Measurements from ENCODE around the gene PARS2.

The PARS2 gene

DNA sequence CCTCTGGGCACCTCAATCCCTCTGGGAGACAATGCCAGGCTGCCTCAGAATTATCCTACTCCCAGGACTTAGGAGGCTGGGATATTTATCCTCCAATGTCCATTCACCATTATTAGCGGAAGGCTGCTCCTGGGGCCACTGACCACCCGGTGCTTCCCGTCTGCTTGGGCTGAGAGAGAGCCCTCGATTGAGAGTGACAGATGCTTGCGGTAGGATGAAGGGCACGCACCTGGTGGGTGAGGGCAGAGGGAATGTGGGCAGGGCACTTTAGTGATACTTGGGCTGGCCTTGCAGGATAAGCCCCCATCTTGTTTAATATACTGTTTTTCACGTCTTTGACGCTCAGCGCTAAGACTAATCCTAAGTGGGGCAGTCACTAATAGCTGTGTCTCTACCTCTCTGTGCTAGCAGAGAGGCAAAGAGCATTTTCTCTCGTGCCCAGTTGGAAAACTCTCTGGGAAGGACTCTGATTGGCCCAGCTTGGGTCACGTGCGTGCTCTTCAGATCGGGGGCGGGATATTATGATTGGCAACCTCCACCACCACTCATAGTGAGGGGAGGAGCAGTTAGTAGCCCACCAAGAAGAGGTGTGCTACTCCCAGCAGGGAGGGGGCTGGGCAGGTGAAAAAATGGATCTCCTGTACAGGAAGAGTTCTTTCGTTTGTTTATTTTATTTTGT, 10.6 kb upstream of the PARS2 start:
- no peak for DNase-seq (ENCODE audit: low read depth in 2 of 2)

DNA sequence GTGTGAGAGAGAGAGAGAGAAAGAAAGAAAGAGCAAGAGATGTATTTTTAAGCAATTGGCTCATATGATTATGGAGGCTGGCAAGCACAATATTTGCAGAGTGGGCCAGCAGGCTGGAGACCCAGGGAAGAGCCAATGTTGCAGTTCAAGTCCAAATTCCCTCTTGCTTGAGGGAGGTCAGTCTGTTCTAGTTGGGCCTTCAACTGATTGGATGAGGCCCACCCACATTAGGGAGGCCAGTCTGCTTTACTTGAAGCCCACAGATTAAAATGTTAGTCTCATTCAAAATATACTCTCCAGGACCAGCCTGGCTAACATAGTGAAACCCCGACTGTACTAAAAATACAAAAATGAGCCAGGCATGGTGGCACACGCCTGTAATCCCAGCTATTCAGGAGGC, 8.6 kb upstream of the PARS2 start:
- no peak for DNase-seq (ENCODE audit: low read depth in 2 of 2)

DNA sequence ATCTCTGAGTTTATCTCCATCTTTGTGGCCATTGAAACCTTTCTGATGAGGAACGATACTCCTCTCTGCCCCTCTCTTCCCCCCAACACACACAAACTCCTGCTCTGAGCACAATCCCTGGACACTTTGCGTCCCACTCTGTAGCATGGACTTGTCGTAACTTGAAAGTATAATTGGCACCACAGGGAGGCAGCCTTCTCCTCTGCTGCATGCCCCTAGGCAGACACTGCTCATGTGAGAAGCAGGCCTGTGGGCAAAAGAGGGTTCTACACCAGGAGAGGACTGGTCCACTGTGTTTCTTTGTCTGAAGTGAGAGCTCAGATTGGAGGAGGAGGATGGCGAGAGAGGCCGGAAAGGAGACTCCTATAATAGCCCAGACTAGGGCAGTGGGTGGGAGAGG, 3.8 kb upstream of the PARS2 start:
- DNase-seq (ENCODE audit: low read depth in 2 of 2): no peak

DNA sequence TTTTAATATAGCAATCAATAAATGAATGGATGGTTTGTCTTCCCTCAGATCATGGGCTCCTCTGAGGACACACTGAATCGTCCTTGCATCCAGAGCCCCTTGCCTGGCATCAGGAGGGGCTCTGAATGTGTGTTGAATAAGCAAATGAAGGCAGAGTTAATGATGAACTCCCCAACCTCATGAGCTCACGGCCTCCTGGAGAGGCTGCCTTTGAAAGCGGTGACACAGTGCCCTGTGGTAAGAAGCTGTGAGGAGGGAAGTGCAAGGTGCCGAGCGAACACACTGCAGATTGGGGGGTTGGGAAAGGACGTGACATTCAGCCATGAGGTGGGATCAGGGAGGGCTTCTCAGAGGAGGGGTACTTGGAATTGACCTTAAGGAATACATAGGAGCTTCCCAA, 3.2 kb upstream of the PARS2 start:
- no peak for DNase-seq (ENCODE audit: low read depth in 2 of 2)

DNA sequence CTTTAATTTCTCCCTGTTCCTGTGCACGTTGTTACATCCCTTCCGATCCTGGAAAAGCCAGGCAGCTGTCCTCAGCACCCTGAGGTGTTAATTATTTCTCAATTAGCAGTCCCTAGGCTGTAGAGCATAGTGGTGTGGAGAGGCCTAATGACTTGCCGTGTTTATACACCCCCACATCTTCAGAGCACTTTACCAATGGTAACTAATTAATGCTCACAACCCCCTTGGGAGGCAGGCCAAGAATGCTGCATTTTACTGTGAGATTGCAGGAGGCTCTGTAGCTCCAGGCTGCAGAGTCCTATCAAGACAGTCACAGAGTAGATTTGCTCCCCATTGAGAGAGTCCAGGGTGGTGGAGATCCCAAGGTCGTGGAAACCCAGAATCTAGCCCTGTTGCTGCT, 2.4 kb upstream of the PARS2 start:
- no peak for DNase-seq (ENCODE audit: low read depth in 2 of 2)

DNA sequence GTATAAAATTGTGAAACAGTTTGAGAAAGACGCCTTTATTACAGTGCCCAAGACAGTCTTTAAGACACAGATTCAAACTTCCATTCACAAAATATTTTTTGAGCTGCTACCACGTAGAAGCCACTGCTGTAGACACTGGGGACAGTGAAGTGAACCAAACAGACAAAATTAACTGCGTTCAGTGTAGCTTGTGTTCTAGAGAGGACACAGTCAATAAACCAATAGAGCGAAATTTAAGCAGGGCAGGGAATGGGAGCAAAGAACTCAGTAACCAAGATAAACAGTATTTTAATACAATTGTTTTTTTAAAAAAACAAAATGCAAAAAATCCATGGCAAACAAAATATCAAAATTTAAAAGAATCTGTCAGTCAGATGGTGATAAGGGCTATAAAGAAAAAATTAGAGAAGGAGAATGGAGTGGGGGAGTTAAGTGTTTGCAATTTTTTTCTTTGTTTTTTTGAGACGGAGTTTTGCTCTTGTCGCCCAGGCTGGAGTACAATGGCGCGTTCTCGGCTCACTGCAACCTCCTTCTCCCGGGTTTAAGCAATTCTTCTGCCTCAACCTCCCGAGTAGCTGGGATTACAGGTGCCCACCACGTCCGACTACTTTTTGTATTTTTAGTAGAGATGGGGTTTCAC, 719 bp upstream of the PARS2 start:
- no peak for DNase-seq (ENCODE audit: low read depth in 2 of 2)

DNA sequence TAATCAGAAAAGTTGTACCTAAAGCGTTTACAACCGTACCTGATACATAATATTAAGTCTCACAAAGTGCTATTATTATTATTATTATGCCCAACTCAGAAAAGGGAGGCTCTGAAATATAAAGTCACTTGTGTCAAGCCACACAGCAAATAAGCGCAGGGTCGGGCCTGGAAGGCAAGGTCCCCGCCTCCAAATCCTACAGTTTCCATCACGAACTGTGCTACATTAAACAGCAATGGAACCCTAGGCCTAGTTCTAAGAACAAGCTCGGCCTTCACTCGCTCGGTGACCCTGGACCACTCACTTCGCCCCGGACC, 549 bp downstream of the PARS2 start:
- DNase-seq (ENCODE audit: low read depth in 2 of 2): no peak

DNA sequence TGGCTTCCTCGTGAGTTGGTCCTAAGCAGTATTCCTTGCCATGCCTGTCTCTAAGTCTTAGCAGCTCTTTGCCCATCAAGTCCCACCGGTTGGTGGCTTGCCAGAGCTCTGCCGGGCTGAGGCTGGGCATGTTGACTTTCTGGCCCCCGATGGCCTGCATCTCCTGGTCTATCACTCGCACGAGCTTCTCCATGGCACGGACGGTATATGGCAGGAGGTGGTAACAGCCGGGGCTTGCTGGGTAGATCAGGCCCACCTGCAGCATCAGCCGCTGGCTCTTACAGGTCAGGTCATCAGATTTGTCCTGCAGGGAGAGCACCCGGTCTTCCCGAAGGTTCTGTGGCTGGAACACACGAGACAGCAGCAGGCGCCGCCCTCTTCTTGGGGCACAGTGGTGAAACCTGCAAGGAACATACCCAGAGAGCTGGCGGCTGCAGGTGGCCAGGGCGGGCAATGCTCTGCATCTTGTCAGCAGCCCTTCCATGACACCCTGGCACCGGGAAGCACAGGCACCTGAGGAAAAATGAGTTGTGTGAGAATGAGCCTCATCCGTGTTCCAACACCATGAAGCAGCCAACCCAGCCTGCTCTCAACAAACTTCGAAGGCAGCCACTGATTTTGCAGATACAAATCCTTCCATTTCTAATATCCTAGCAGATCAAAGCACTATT, 5.5 kb downstream of the PARS2 start:
- no peak for DNase-seq (ENCODE audit: low read depth in 2 of 2)

DNA sequence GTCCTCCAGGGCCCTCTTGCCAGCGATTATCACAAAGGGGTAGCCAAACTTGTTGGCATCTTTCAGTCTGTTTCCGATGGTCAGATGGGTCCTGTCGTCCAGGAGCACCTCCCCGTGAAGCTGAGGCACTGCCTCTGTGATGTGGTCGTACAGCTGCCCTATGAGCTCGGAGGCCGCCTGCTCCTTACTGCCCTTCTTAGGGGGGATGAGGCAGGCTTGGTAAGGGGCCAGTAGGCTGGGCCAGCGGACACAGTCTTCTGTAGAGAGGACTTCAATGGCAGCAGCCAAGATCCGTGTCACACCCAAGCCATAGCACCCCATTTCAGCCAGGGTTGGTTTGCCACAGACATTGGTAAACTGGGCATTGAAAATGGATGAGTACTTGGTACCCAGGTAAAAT, 6.5 kb downstream of the PARS2 start:
- DNase-seq (ENCODE audit: low read depth in 2 of 2): no peak

DNA sequence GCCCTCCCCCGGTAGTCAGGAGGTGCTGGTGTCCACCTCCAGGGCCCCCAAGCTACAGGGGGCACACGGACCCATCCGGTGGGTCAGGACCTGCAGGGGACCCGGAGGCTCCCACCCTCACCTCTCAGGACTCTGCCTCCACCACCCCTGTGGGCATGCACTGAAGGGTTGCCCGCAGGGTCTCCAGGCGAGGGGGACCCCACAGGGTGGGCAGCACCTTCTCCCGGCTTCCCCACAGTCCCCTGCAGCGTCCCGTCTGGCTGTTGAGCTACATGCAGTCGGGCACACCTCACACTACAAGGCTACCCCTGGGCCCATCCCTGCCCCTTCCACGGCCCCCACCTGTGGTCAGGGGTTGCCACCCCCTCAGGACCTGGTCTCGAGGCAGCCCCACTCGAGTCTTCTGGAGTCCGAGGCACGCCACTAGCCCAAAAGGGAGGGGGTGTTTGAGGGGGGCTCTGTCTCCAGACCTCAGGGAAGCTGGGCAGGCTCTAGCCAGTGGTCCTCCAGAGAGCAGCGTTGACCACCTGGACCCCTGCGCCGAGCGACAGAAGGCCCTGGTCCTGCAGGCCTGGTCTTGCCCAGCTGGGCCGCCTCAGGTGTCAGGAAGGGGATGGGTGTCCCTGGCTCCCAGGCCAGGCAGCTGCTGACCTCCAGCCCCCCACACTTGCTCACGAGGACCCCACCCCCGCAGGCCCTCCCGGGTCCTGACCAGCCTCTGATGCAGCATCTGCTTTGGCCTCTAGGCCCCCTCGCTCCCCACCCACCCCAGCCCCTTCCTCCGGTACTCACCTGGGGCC, 9.6 kb downstream of the PARS2 start:
- DNase-seq (ENCODE audit: low read depth in 2 of 2): no peak

DNA sequence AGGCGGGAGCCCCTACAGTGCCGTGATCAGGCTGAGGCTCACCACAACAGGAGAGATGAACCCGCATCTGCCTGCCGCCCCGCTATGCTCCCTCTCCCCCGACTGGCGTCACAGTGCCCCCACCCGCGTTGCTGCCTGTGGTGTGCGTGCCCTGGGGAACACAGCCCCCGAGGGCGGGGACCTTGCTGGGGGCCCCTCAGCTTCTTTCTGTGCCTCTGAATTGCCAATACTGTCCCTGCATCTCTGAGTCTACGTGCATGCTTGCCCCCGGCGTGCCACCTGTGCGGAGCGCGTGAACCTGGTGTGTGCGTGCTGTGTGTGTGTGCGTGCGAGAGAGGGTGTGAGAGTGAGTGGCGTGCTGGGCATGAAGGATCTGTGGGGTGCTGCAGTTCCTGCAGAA, 10.3 kb downstream of the PARS2 start:
- DNase-seq (ENCODE audit: low read depth in 2 of 2): no peak

DNA sequence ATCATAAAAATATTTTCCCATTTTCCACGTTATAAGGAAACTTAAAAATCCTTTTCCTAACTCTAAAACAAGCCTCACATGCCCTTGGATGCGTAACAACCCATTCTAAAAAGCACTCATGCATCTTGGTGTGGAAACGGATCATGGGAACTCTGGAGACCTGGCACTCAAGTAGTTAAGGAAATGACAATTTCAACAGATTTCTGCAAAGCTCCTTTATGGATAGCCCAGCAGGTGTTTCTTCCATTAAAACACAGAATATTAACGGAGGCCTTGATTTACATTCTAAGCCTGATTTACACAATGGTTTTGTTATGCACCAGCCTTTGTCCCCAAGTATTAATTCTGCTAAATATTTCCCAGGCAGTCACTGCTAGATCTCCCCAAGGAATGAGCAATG, 12.9 kb downstream of the PARS2 start:
- DNase-seq (ENCODE audit: low read depth in 2 of 2): no peak

DNA sequence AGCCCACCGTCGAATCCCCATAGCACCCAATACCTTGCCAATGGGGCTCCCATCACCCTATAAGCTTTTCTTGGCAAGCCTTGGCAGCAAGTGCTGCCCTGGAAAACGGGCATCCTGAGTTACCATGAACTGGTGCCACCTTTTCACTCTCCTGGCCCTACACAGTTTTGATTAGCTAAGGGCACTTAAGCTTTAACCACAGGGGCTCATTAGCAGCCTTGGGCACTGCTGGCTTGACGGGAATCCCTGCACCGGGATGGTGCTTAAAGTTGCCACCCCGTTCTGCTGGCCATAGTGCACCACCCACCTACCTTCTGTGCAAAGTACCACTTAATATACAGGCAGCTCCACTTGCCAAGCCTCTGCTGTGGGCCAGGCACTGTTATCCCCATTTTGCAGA, 13.7 kb downstream of the PARS2 start:
- no peak for DNase-seq (ENCODE audit: low read depth in 2 of 2)

DNA sequence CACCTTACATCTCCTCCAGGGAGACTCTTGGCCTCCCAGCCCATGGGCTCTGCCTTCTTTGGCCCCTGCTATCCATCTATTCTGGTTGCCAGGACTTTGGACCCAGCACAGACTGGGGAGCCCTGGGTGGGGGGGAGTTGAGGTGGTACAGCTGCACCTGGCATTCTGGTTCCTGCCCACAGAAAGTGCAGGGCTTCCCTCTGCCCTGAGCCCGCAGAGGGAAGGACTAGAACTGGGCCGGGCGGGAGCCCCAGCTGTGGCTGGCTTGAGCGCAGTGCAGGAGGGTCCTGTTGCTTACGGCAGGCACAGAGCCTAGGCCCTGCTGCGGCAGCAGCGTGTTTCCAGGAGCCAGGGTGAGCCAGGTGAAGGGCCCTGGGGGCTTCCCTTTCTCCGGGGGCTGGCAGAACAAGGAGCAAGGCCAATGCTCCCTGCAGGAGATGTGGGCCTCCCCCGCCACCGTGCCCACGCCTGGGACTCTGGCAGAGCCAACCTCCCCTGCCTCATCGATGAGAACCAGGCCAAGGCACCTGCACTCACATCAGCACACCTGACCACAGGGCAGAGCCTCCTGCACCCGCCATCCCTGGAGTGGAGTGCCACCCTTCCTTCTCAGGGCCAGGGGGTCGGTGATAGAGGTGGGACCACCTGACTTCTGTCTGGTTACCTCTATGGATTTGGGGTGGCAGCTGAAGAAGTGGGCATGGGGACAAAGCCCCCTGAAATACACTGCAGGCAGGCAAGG, 16.1 kb downstream of the PARS2 start:
- no peak for DNase-seq (ENCODE audit: low read depth in 2 of 2)

DNA sequence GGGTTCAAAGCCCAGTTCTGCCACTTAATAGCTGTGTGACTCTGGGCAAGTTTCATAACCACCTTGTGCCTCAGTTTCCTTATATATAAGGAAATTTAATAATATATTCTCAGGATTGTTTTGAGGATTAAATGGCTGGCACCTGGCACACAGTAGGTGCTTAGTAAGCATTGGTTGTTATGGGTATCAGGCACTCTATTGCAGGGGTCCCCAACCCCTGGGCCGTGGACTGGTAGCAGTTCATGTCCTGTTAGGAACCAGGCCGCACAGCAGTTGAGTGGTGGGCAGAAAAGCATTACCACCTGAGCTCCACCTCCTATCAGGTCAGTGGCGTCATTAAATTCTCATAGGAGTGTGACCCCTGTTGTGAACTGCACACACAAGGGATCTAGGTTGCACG, 18.5 kb downstream of the PARS2 start:
- DNase-seq (ENCODE audit: low read depth in 2 of 2): no peak

DNA sequence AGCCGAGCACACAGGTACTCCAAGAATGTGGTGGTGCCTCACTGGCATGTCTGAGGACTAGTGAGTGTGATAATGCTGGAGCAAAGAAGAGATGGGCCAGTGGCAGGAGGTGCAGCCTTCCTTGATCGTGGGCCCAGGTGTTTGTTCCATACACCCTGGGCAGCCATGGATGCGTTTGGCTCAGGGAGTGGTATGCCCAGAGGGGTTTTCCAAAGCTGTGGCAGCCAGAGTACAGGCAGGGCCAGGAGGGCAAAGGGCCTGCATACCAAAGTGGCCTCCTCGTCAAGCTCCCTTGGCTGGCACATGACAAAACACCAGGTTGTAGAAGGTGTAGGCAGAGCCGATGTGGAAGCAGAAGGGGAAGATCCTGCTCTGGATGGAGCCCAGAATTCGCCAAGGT, 19.0 kb downstream of the PARS2 start:
- no peak for DNase-seq (ENCODE audit: low read depth in 2 of 2)

DNA sequence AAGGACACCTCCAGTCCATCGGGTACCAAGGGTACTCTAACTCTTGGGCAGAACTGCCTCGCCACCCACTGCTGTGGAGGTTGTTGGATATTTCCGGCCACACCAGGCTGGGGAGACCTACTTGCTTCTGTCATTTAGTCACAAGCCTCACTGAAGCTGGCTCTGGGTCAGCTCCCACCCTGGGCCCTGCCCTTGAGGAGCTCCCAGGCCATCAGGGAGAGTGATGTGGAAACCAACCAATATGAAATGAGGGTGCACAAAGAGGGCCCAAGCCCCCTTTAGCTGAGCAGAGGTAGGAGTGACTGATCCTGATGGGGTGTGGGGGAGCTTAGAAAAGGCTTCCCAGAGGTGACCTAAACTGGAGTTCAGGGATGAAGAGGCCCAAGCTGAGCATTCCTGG, 19.6 kb downstream of the PARS2 start:
- no peak for DNase-seq (ENCODE audit: low read depth in 2 of 2)

DNA sequence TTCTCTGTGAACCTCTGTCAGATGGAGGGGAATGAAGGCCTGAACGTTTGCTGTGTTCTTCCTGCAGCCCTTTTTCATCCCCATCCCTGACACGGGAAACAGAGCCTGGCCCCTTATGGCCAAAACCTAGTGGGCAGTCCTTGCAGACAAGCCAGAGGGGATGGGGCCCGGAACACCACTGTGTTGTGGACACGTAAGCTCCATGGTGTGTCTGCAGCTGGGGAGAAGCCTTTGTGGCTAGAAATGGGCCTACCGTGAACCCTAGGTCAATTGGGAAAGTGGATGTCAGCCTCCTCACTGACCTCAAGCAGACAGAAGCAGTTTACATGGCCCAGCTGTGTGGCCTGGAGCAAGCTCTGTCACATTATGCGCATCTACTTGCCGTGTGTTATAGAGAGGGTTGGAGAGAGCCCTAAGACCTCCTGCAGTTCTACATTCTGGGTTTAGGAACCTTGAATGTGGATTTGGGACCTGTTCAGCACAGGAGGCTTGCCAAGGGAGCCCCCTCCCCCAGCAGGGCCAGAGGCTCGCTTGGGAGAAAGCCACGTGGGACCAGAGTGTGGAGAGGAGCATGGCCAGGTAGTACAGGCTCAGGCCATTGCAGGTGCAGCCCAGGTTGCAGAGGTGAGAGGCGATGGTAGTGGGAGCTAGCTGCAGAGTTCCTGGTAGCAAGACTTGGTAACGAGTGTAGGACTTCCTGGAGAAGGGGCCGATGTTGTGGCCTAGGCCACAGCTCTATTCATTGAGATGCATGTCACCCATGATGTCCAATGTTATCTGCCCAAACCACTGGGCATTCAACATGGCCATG, 20.7 kb downstream of the PARS2 start:
- no peak for DNase-seq (ENCODE audit: low read depth in 2 of 2)

DNA sequence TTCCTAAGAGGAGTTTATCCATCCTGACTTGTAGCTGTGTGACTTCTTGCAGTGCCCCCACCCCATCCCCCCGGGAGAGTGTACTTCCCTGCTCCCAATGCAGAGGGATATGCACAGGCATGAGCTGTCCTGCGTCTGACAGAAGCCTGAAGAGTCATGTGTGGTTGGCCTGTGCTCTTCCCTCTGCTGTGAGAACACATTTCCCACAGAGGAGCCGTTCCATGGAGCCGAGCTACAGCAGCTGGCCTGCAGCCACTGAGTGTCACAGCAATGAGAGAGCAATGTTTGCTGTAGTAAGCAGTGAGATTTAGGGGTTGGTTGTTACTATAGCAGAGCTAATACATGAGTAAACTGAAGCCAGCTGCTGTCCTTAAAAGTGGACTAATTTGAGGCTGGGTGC, 22.0 kb downstream of the PARS2 start:
- no peak for DNase-seq (ENCODE audit: low read depth in 2 of 2)

DNA sequence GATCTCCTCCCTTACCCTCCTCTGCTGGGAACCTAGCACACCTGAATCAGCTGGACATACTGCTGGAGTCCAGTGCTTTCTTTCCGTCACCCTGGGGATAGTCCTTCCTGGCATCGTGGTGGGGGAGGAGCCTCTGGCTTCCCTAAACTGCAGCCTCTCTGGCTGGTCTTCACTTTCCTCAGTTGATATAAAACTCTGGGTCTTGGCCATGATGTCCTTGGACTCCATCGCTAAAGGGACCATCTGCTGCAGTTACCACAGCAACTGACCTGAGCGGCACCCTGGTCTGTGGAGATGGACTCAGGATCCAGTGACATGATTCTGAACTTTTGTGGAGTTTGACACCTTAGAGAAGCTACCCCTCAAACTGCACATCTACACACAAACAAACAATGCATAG, 22.8 kb downstream of the PARS2 start:
- DNase-seq (ENCODE audit: low read depth in 2 of 2): no peak

DNA sequence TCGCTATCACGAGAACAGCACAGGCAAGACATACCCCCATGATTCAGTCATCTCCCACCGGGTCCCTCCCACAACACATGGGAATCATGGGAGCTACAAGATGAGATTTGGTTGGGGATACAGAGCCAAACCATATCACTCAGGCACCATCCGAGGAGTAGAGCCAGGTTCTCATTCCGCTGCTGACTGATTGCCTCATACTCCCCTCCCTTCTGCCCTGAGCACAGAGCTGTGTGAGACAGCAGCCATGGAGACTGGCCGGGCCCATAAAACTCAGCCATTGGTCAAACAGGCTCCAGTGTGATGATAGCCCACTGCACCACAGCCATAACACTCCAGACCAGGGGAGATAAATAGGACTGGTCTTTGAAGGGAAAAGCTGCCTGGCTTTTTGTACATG, 26.1 kb downstream of the PARS2 start:
- DNase-seq (ENCODE audit: low read depth in 2 of 2): no peak
